Gastrocnemius medialis (tissue), 4 donors: Measurements from ENCODE around the gene PLD5. TPM values are rescaled to one million over a fixed set of nuclear protein-coding genes. Genes with fewer than 3 reads are reported as not detected.

Source experiments
- ATAC-seq, 2 donors: fragments of 150-250 bp; one replicate each; pipeline ENCODE4 v1.9.1; 2016
- DNase-seq, 2 donors: peaks; one replicate each; pipeline ENCODE4 v3.0.0-alpha.2; 2019
- H3K27ac ChIP-seq, 4 donors: fragments of 200-600 bp; sonication (generic); 1 replicate in 1 of 4; 2 replicates in 3 of 4; pipeline ENCODE4 v1.5.1; 2016 to 2018; ENCODE audit warnings: mild to moderate bottlenecking in 2 of 4, moderate library complexity in 1 of 4
- H3K27me3 ChIP-seq, 3 donors: fragments of 200-600 bp; sonication (generic) in 2 of 3; 1 replicate in 1 of 3; 2 replicates in 2 of 3; pipeline versions ENCODE4 v1.5.1 to v1.6.0; 2016 to 2019; ENCODE audit warnings: mild to moderate bottlenecking in 1 of 3, moderate library complexity in 1 of 3
- H3K36me3 ChIP-seq, 2 donors: fragments of 200-600 bp; sonication (generic) in 1 of 2; one replicate each; pipeline ENCODE4 v1.5.1; 2017 to 2018
- H3K4me1 ChIP-seq, 2 donors: fragments of 200-600 bp; sonication (generic) in 1 of 2; one replicate each; pipeline ENCODE4 v1.5.1; 2016 to 2017; ENCODE audit warnings: mild to moderate bottlenecking in 2 of 2
- H3K4me3 ChIP-seq, 4 donors: fragments of 200-600 bp; sonication (generic) in 3 of 4; 1 replicate in 1 of 4; 2 replicates in 3 of 4; pipeline ENCODE4 v1.5.1; 2016 to 2019; ENCODE audit warnings: mild to moderate bottlenecking in 2 of 4
- H3K9me3 ChIP-seq, 3 donors: fragments of 200-600 bp; sonication (generic) in 2 of 3; 1 replicate in 1 of 3; 2 replicates in 2 of 3; pipeline ENCODE4 v1.5.1; 2016 to 2019
- CTCF ChIP-seq, 5 experiments: fragments of 450-650 bp in 3 of 5; fragments of 200-600 bp in 2 of 5; sonication (generic) in 2 of 5; IDR thresholded peaks in 4 of 5; conservative IDR thresholded peaks in 1 of 5; 1 replicate in 4 of 5; 2 replicates in 1 of 5; pipeline ENCODE4 v1.5.1; 2016 to 2019; ENCODE audit warnings: antibody characterized with exemption in 5 of 5, mild to moderate bottlenecking in 3 of 5, moderate library complexity in 3 of 5
- POLR2A ChIP-seq, 2 donors: fragments of 450-650 bp; IDR thresholded peaks; one replicate each; pipeline ENCODE4 v1.6.1; 2017; ENCODE audit warnings: antibody characterized with exemption in 2 of 2, mild to moderate bottlenecking in 2 of 2, moderate library complexity in 2 of 2
- in situ Hi-C, 4 donors: fragments of 200-750 bp; cut with MboI; loops; one replicate each; pipeline versions ENCODE4 v1.15.0 to v1.8.0; 2017; ENCODE audit warnings: low sequenced_read_pairs in 4 of 4
- intact Hi-C: fragments of 100-400 bp; cut with DNase I; formaldehyde crosslinking; loops from one replicate; pipeline ENCODE4 v1.15.1; 2023; ENCODE audit warnings: low total_unique reads
- total RNA-seq, 4 donors: library from RNA; depleted of rRNA; stranded (reverse); fragments of >200 nt; gene quantifications; one replicate each; pipeline versions ENCODE4 v1.1.0 to v1.2.3, GENCODE V29; 2016

PLD5 gene
- total RNA-seq, 4 donors from 2014 or later = 0.04 TPM; not detected in 3

GRCh38 chr1:242242983-242243382 lies 281.5 kb downstream of the PLD5 start:
- Histone ChIP-seq H3K27me3 (no peaks in the 10 kb centered on the region), H3K27ac (no peak overlapping the region), H3K4me3 (no peak overlapping the region), H3K4me1 (no peaks in the 10 kb centered on the region), H3K9me3 (no peaks in the 10 kb centered on the region), H3K36me3 (no peaks in the 10 kb centered on the region)
- DNase-seq = no peak
- in situ Hi-C loops = no loop called here
- TF ChIP-seq CTCF (IDR thresholded peaks at IDR 0.05 in 4 of 5, conservative IDR thresholded peaks at IDR 0.05 in 1 of 5) (no peak), POLR2A (IDR thresholded peaks at IDR 0.05) (no peak)
- intact Hi-C loops = no loop called here
- ATAC-seq = no peak

- TF ChIP-seq CTCF (IDR thresholded peaks at IDR 0.05 in 4 of 5, conservative IDR thresholded peaks at IDR 0.05 in 1 of 5) = no peak
- TF ChIP-seq POLR2A (IDR thresholded peaks at IDR 0.05) = no peak
- DNase-seq (no peak), ATAC-seq (no peak)
- no peaks in the 10 kb centered on the region for H3K36me3 ChIP-seq
- H3K9me3 ChIP-seq = no peaks in the 10 kb centered on the region
- no peaks in the 10 kb centered on the region for H3K27me3 ChIP-seq
- in situ Hi-C loops (no loop called here), intact Hi-C loops (no loop called here)
- no peaks in the 10 kb centered on the region for H3K4me1 ChIP-seq
- no peak overlapping the region for H3K4me3 ChIP-seq
- no peak overlapping the region for H3K27ac ChIP-seq
Observed at GRCh38 chr1:242241936-242242335, 282.6 kb downstream of the PLD5 start.

- no peaks in the 10 kb centered on the region for H3K9me3 ChIP-seq
- TF ChIP-seq CTCF (IDR thresholded peaks at IDR 0.05 in 4 of 5, conservative IDR thresholded peaks at IDR 0.05 in 1 of 5) = no peak
- no peak for TF ChIP-seq POLR2A (IDR thresholded peaks at IDR 0.05)
- intact Hi-C loops = no loop called here
Observed at GRCh38 chr1:242240691-242241090, 283.8 kb downstream of the PLD5 start.

GRCh38 chr1:242240077-242240476 lies 284.4 kb downstream of the PLD5 start:
- in situ Hi-C loops = no loop called here
- no peak for TF ChIP-seq CTCF (IDR thresholded peaks at IDR 0.05 in 4 of 5, conservative IDR thresholded peaks at IDR 0.05 in 1 of 5)
- no peak for TF ChIP-seq POLR2A (IDR thresholded peaks at IDR 0.05)

More at GRCh38 chr1:242240691-242241090, 283.8 kb downstream of the PLD5 start:
- H3K27ac ChIP-seq = no peak overlapping the region
- no peaks in the 10 kb centered on the region for H3K4me1 ChIP-seq
- H3K27me3 ChIP-seq = no peaks in the 10 kb centered on the region
- in situ Hi-C loops = no loop called here
- H3K4me3 ChIP-seq = no peak overlapping the region
- ATAC-seq (no peak), DNase-seq (no peak)
- no peaks in the 10 kb centered on the region for H3K36me3 ChIP-seq

GRCh38 chr1:242239398-242239797 lies 285.1 kb downstream of the PLD5 start:
- ATAC-seq (no peak), DNase-seq (no peak)
- H3K4me1 ChIP-seq = no peaks in the 10 kb centered on the region
- in situ Hi-C loops (no loop called here), intact Hi-C loops (no loop called here)
- no peak overlapping the region for H3K4me3 ChIP-seq
- no peaks in the 10 kb centered on the region for H3K9me3 ChIP-seq
- TF ChIP-seq CTCF (IDR thresholded peaks at IDR 0.05 in 4 of 5, conservative IDR thresholded peaks at IDR 0.05 in 1 of 5) (no peak), POLR2A (IDR thresholded peaks at IDR 0.05) (no peak)
- no peaks in the 10 kb centered on the region for H3K36me3 ChIP-seq
- H3K27me3 ChIP-seq = no peaks in the 10 kb centered on the region
- H3K27ac ChIP-seq = no peak overlapping the region

More at GRCh38 chr1:242240077-242240476, 284.4 kb downstream of the PLD5 start:
- no peak for ATAC-seq
- Histone ChIP-seq H3K27me3 (no peaks in the 10 kb centered on the region), H3K27ac (no peak overlapping the region), H3K9me3 (no peaks in the 10 kb centered on the region), H3K4me1 (no peaks in the 10 kb centered on the region), H3K36me3 (no peaks in the 10 kb centered on the region), H3K4me3 (no peak overlapping the region)
- no peak for DNase-seq
- intact Hi-C loops = no loop called here
